Effector memory CD8-positive, alpha-beta T cell (primary cell): ENCODE measurements around the gene SRD5A2.

Experiments
- ATAC-seq: fragments of 150-1000 bp; cut with Tn5 transposase; replicated peaks from 2 replicates; pipeline ENCODE4 v1.10.0; 2021; ENCODE audit warnings: mild to moderate bottlenecking, moderate library complexity
- DNase-seq, 3 experiments: peaks; one replicate each; pipeline ENCODE4 v3.0.0; 2021
- H3K27ac Mint-ChIP-seq, 2 donors: one replicate each; pipeline ENCODE4 v1.8.0; 2022; ENCODE audit warnings: mild to moderate bottlenecking in 2 of 2, mixed read lengths in 2 of 2, moderate library complexity in 2 of 2
- H3K27me3 Mint-ChIP-seq, 2 donors: one replicate each; pipeline ENCODE4 v1.8.0; 2022; ENCODE audit warnings: mixed read lengths in 2 of 2
- H3K36me3 Mint-ChIP-seq: one replicate; pipeline ENCODE4 v1.8.0; 2022; ENCODE audit warnings: mild to moderate bottlenecking, moderate library complexity, mixed read lengths; ENCODE audit not compliant: insufficient read depth
- H3K4me1 Mint-ChIP-seq, 2 donors: one replicate each; pipeline ENCODE4 v1.8.0; 2022; ENCODE audit warnings: low read depth in 2 of 2, mixed read lengths in 2 of 2
- H3K4me3 Mint-ChIP-seq, 2 donors: one replicate each; pipeline ENCODE4 v1.8.0; 2022; ENCODE audit warnings: mild to moderate bottlenecking in 2 of 2, mixed read lengths in 2 of 2, moderate library complexity in 2 of 2
- H3K9me3 Mint-ChIP-seq, 2 donors: one replicate each; pipeline ENCODE4 v1.8.0; 2022; ENCODE audit warnings: mixed read lengths in 2 of 2
- total RNA-seq, 9 experiments: gene quantifications; one replicate each; lab custom pipeline; 2026; lab: John Stamatoyannopoulos, UW

Gene SRD5A2, protein sequence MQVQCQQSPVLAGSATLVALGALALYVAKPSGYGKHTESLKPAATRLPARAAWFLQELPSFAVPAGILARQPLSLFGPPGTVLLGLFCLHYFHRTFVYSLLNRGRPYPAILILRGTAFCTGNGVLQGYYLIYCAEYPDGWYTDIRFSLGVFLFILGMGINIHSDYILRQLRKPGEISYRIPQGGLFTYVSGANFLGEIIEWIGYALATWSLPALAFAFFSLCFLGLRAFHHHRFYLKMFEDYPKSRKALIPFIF
- total RNA-seq = 0 to 0.11 (median 0) reads per million in 9 experiments

- ATAC-seq = no peak
- Mint-ChIP-seq H3K4me1 (no peaks in the 10 kb centered on the region), H3K36me3 (peaks cover 3% of the 10 kb centered on the region), H3K9me3 (peaks cover 6 to 10% of the 10 kb centered on the region in 2 donors), H3K27ac (no peak within 1 kb of the TSS), H3K27me3 (peaks cover 42 to 47% of the 10 kb centered on the region in 2 donors), H3K4me3 (no peak within 1 kb of the TSS)
- DNase-seq = no peak
Observed at GRCh38 chr2:31580321-31581117, at the start of gene SRD5A2. Gene SRD5A2 (minus strand): TSS chr2:31580938. CDS start chr2:31580900, 38 bp downstream.

DNA sequence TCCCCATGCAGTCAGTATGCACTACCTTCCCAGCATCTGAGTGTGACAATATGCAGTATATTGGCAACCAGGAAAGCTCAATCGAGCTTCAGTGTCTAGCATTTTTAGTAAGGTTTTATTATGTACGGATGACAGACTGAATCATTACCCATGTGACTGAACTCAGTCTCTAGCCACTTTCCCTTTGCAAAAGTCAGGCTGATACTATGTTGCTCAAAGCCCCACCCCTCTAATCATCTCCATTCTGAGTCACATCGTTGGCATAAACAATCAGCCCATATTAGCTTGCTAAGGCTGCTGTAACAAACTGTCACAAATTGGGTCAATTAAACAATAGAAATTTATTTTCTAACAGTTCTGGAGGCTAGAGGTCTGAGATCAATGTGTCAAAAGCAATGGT lies 25.8 kb upstream of the SRD5A2 start:
- peaks cover 0 to 21% of the 10 kb centered on the region in 2 donors for H3K9me3 Mint-ChIP-seq
- no peak for ATAC-seq

DNA sequence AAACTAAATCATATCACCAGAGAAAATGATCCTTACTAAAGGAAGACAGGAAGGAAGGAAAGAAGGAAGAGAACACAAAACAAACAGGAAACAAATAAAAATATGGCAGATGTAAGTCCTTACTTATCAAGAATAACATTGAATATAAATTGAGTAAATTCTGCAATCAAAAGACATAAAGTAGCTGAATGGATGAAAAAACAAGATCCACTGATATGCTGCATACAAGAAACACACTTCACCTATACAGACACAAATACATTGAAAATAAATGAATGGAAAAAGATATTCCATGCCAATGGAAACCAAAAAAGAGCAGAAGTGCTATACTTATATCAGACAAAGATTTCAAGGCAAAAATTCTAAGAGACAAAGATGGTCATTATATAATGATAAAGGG lies 18.0 kb upstream of the SRD5A2 start:
- no peaks in the 10 kb centered on the region for H3K36me3 Mint-ChIP-seq
- H3K4me1 Mint-ChIP-seq = no peaks in the 10 kb centered on the region
- ATAC-seq (no peak), DNase-seq (no peak)
- H3K27me3 Mint-ChIP-seq = peaks cover 0 to 17% of the 10 kb centered on the region in 2 donors
- no peak overlapping the region for H3K27ac Mint-ChIP-seq
- H3K4me3 Mint-ChIP-seq = no peak overlapping the region
- H3K9me3 Mint-ChIP-seq = peaks cover 5 to 9% of the 10 kb centered on the region in 2 donors

More for the DNA sequence above, 25.8 kb upstream of the SRD5A2 start:
- Mint-ChIP-seq H3K4me1 (no peaks in the 10 kb centered on the region), H3K36me3 (no peaks in the 10 kb centered on the region), H3K27me3 (peaks cover 0 to 7% of the 10 kb centered on the region in 2 donors), H3K4me3 (no peak overlapping the region), H3K27ac (no peak overlapping the region)
- no peak for DNase-seq

GRCh38 chr2:31586230-31586629 lies 5.5 kb upstream of the SRD5A2 start:
- H3K27me3 Mint-ChIP-seq = peaks cover 42 to 57% of the 10 kb centered on the region in 2 donors
- no peaks in the 10 kb centered on the region for H3K36me3 Mint-ChIP-seq
- DNase-seq (no peak), ATAC-seq (no peak)
- no peak overlapping the region for H3K27ac Mint-ChIP-seq
- no peak overlapping the region for H3K4me3 Mint-ChIP-seq
- H3K9me3 Mint-ChIP-seq = peaks cover 10 to 11% of the 10 kb centered on the region in 2 donors
- H3K4me1 Mint-ChIP-seq = no peaks in the 10 kb centered on the region

DNA sequence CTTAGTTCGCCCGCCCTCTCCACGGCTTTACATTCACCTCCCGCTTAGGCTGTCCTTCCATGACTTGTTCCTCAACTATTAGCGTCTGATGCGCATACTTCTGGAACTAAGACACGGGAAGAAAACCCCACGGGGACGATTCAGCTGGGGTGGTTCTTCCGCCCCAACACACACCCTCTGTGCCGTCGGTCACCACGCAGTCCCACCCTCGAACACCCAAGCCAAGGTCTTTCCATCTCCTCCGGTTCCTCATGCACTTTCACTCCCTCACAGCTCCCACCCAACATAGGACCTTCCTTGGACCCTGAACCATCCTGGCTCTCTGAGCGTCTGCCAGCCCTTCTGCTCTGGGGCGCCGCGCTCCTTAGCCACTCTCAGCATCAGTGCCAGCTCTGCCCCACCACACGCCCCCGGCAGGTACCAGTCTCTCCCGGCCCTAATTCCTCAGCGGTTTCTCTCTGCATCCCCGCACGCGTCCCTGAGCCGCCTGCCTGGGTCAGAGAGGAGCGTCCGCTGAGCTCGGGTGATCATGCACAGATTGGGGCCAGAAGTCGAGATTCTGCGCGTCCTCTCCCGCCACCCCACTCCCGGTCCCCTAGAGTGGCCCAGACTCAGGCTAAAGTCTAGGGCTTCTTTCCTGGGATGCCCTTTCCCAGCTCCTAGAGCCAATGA lies 522 bp upstream of the SRD5A2 start:
- peaks cover 6 to 10% of the 10 kb centered on the region in 2 donors for H3K9me3 Mint-ChIP-seq
- H3K4me3 Mint-ChIP-seq = no peak overlapping the region
- no peaks in the 10 kb centered on the region for H3K4me1 Mint-ChIP-seq
- H3K27me3 Mint-ChIP-seq = peaks cover 44 to 47% of the 10 kb centered on the region in 2 donors
- no peak overlapping the region for H3K27ac Mint-ChIP-seq
- H3K36me3 Mint-ChIP-seq = peaks cover 3% of the 10 kb centered on the region
- DNase-seq = no peak
- ATAC-seq = no peak

- peaks cover 42 to 47% of the 10 kb centered on the region in 2 donors for H3K27me3 Mint-ChIP-seq
- H3K36me3 Mint-ChIP-seq = peaks cover 3% of the 10 kb centered on the region
- H3K9me3 Mint-ChIP-seq = peaks cover 6 to 10% of the 10 kb centered on the region in 2 donors
- no peak overlapping the region for H3K27ac Mint-ChIP-seq
- no peaks in the 10 kb centered on the region for H3K4me1 Mint-ChIP-seq
- DNase-seq = no peak
- no peak for ATAC-seq
- no peak overlapping the region for H3K4me3 Mint-ChIP-seq
Observed at GRCh38 chr2:31579996-31580320, 780 bp downstream of the SRD5A2 start.

- Mint-ChIP-seq H3K27ac (no peak overlapping the region), H3K9me3 (peaks cover 6 to 10% of the 10 kb centered on the region in 2 donors), H3K27me3 (peaks cover 36 to 37% of the 10 kb centered on the region in 2 donors), H3K4me3 (no peak overlapping the region), H3K4me1 (no peaks in the 10 kb centered on the region), H3K36me3 (peaks cover 3% of the 10 kb centered on the region)
- ATAC-seq (no peak), DNase-seq (no peak)
Observed at GRCh38 chr2:31578316-31578715, 2.4 kb downstream of the SRD5A2 start.

- ATAC-seq = no peak
- Mint-ChIP-seq H3K27me3 (peaks cover 24 to 26% of the 10 kb centered on the region in 2 donors), H3K36me3 (peaks cover 3% of the 10 kb centered on the region), H3K4me1 (no peaks in the 10 kb centered on the region), H3K9me3 (peaks cover 6 to 7% of the 10 kb centered on the region in 2 donors), H3K27ac (no peak overlapping the region), H3K4me3 (no peak overlapping the region)
- DNase-seq = no peak
Observed at GRCh38 chr2:31577143-31577542, 3.6 kb downstream of the SRD5A2 start.

DNA sequence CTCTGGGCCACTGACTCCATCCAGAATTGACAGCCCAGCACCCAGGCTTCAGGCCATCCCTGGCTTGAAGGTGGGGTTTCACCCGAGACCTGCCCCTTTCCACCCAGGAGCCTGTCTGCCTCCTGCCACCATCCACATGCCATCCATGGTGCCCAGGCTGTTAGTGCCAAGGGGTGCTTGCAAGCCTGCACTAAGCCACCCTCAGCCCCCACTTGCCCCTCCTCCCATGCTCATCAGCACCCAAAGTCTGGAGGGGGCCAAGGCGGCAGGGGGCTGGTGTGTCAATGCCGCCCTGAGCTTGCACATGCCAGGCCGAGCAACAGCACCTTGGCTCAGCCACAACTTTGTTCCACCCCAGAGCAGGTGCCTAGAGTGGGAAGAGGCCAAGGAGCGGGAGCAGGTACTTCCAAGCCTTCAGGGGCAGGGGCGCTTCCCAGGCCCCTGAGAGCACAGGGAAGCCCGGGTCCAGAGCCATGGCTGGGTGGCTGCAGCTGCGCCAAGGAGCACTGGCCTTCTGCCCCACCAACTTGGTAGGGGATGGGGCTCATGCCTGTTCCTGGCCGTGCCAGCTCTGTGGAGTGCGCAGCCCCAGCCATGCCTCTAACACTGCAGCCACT lies 12.0 kb downstream of the SRD5A2 start:
- H3K36me3 Mint-ChIP-seq = no peaks in the 10 kb centered on the region
- no peaks in the 10 kb centered on the region for H3K4me1 Mint-ChIP-seq
- no peaks in the 10 kb centered on the region for H3K9me3 Mint-ChIP-seq

GRCh38 chr2:31567679-31568078 lies 13.1 kb downstream of the SRD5A2 start:
- H3K4me1 Mint-ChIP-seq = no peaks in the 10 kb centered on the region
- no peak for ATAC-seq
- peaks cover 0 to 2% of the 10 kb centered on the region in 2 donors for H3K9me3 Mint-ChIP-seq
- H3K36me3 Mint-ChIP-seq = no peaks in the 10 kb centered on the region
- no peak for DNase-seq
- peaks cover 14 to 34% of the 10 kb centered on the region in 2 donors for H3K27me3 Mint-ChIP-seq
- H3K27ac Mint-ChIP-seq = no peak overlapping the region
- no peak overlapping the region for H3K4me3 Mint-ChIP-seq

More for the DNA sequence above, 12.0 kb downstream of the SRD5A2 start:
- no peak for DNase-seq
- Mint-ChIP-seq H3K4me3 (no peak overlapping the region), H3K27ac (no peak overlapping the region), H3K27me3 (peaks cover 8 to 26% of the 10 kb centered on the region in 2 donors)
- no peak for ATAC-seq

DNA sequence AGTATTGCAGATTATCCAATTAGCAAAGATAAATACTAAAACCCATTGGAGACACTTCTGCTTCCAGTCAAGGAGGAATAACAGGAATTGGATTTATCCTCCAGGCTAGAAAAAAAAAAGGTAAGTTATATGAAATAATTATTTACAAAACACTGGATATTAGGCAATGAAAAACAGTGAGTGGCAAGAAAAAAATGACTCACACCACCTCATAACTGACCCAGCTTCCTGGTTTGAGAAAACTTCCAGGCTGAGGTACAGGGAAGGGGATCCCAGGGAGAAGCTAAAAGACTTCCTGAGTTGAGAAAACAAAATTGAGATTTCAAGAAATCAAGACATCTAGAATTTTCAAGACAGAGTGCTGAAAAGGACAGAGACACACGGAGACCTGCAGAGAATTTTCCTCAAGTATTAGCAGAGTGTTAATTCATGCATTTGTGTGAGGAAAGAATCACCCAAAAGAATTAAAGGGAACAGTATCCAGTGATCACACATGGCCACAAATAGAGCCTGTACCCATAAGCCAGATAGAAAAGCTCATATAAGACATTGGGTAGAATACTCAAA lies 17.4 kb downstream of the SRD5A2 start:
- Mint-ChIP-seq H3K27ac (no peak overlapping the region), H3K9me3 (peaks cover 0 to 2% of the 10 kb centered on the region in 2 donors), H3K36me3 (no peaks in the 10 kb centered on the region), H3K4me3 (no peak overlapping the region), H3K4me1 (no peaks in the 10 kb centered on the region), H3K27me3 (peaks cover 29 to 31% of the 10 kb centered on the region in 2 donors)
- no peak for DNase-seq
- ATAC-seq = no peak

GRCh38 chr2:31561823-31562222 lies 18.9 kb downstream of the SRD5A2 start:
- no peaks in the 10 kb centered on the region for H3K4me1 Mint-ChIP-seq
- H3K36me3 Mint-ChIP-seq = no peaks in the 10 kb centered on the region
- peaks cover 22 to 31% of the 10 kb centered on the region in 2 donors for H3K27me3 Mint-ChIP-seq
- DNase-seq (no peak), ATAC-seq (no peak)
- no peak overlapping the region for H3K4me3 Mint-ChIP-seq
- no peak overlapping the region for H3K27ac Mint-ChIP-seq
- peaks cover 0 to 2% of the 10 kb centered on the region in 2 donors for H3K9me3 Mint-ChIP-seq
